Epithelial cell of proximal tubule (primary cell): ENCODE measurements around the gene TERC. TPM values are rescaled to one million over a fixed set of nuclear protein-coding genes. Genes with fewer than 3 reads are reported as not detected.

Experiments
- DNase-seq: peaks from one replicate; pipeline ENCODE4 v3.0.0-alpha.2; 2011; ENCODE audit warnings: low read depth
- H3K4me3 ChIP-seq: 2 replicates; pipeline ENCODE4 v1.5.1; 2011; ENCODE audit warnings: low read depth, mild to moderate bottlenecking, low read length
- CTCF ChIP-seq: conservative IDR thresholded peaks from 2 replicates; pipeline ENCODE4 v1.5.1; 2012; ENCODE audit warnings: low read depth, mild to moderate bottlenecking, low read length
- total RNA-seq: library from RNA; depleted of rRNA; stranded (reverse); fragments of >200 nt; gene quantifications from 2 replicates; pipeline ENCODE4 v1.2.3, GENCODE V29; 2015

TERC gene
- total RNA-seq, 1 donor from 2014 or later, result 307 TPM

GRCh38 chr3:169769287-169770181, 4.7 kb upstream of the TERC start, which contains the start of gene ACTRT3:
ACTRT3 (minus strand) TSS chr3:169769561; CDS start chr3:169769520, 41 bp downstream.
- DNase-seq, result no peak
- TF ChIP-seq CTCF, result no peak
- H3K4me3 ChIP-seq, result peak within 1 kb of the TSS; percentile 89

DNA sequence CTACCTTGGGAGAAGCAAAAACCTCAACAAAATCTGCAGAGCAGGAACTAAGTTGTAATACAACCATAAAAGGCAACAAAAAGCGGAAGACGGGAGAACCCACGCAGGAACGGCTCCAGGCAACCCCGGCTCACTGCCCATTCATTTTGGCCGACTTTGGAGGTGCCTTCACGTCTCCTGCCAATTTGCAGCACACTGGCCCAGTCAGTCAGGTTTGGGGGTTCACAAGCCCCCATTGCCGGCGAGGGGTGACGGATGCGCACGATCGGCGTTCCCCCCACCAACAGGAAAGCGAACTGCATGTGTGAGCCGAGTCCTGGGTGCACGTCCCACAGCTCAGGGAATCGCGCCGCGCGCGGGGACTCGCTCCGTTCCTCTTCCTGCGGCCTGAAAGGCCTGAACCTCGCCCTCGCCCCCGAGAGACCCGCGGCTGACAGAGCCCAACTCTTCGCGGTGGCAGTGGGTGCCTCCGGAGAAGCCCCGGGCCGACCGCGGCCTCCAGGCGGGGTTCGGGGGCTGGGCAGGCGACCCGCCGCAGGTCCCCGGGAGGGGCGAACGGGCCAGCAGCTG, 463 bp downstream of the TERC start:
- H3K4me3 ChIP-seq, result peak overlapping the region; percentile 91
- no peak for TF ChIP-seq CTCF
- DNase-seq, result no peak

DNA sequence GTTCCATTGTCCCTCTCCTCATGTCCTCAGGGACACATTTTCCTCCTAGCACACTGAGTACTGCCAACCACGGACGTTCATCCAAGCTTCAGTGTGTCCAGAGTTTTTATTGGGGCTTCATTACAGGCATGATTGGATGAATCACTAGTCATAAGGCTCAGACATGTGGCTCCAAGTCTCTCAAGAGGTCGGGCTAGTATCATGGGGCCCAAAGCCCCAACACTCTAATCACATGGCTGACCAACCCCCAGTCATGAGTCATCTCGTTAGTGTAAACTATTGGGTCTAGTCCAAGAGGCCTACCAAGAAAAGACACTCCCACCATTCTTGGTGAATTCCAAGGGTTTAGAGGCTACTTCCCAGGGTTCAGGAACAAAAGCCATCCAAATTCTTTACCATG, 4.4 kb downstream of the TERC start:
- peak; percentile 64 for DNase-seq
- TF ChIP-seq CTCF, result no peak
- H3K4me3 ChIP-seq, result no peak overlapping the region

- H3K4me3 ChIP-seq, result no peak overlapping the region
- DNase-seq, result no peak
- no peak for TF ChIP-seq CTCF
Measured at GRCh38 chr3:169759256-169759655, 5.6 kb downstream of the TERC start.

DNA sequence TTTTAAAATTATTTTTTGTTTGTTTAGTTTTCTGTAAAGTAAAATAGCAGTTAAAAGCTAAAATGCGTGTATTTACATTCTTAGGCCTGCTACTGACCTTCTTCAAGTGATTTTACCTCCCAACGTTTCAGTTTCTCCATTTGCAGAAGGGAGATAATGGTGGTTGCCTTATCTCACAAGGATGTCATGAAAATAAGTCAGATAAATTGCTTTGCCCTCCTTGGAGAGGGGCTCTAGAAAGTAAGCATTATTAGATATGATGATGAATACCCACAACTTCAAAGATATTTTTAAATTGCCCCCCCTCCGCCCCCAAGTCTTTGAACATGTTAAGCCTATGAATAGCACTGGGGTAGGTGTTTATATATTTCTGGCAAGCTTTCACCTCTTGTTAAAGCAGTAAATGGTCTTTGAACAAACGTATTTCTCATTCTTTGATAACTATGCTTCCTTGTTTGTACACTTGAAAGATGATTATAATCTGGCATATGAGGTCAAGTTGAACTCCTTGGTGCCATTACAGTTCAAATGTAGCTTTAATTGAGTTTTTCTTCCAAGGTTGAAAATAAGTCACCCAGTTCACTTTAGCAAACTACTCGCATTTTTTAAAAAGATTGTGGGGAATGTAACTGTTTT, 6.4 kb downstream of the TERC start:
- no peak for TF ChIP-seq CTCF
- DNase-seq, result no peak

GRCh38 chr3:169755488-169755887, 9.4 kb downstream of the TERC start:
- DNase-seq, result no peak
- TF ChIP-seq CTCF, result no peak
- no peak overlapping the region for H3K4me3 ChIP-seq

More for the DNA sequence above, 6.4 kb downstream of the TERC start:
- H3K4me3 ChIP-seq, result no peak overlapping the region
